DND-41 (cell line): ENCODE data around the gene STRN.

Experiments used
- EZH2 ChIP-seq: IDR thresholded peaks from 3 replicates; pipeline ENCODE4 v1.6.1; 2012; ENCODE audit warnings: borderline replicate concordance, low read depth, mild to moderate bottlenecking, moderate library complexity, low read length, inconsistent platforms; ENCODE audit not compliant: severe bottlenecking
- TF ChIP-seq, protein P1 (sequence below): IDR thresholded peaks from 2 replicates; pipeline ENCODE4 v1.5.1; 2012; ENCODE audit warnings: borderline replicate concordance, low read length, moderate library complexity, mild to moderate bottlenecking; ENCODE audit not compliant: poor library complexity, severe bottlenecking; ENCODE audit errors: extremely low read depth

DNA sequence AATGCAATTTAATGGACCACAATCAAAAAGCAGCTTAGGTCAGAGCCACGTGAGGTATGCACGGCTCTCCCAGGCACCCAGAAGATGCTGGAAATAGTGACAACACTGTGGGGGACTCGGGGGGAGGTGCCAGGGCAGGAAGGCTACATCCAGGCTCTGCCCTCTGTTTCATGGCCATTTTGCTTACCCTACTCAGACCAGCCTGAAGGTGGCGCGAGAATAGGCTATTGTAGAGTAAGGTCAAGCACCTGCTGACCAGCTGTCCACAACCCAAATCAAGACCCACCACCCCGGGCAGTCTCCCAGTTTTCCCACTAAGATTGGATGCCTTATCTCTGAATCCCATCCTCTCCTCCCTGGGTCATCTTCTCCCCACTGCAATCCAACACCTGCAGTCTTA, 154.1 kb downstream of the STRN start:
- TF ChIP-seq, protein P1, sequence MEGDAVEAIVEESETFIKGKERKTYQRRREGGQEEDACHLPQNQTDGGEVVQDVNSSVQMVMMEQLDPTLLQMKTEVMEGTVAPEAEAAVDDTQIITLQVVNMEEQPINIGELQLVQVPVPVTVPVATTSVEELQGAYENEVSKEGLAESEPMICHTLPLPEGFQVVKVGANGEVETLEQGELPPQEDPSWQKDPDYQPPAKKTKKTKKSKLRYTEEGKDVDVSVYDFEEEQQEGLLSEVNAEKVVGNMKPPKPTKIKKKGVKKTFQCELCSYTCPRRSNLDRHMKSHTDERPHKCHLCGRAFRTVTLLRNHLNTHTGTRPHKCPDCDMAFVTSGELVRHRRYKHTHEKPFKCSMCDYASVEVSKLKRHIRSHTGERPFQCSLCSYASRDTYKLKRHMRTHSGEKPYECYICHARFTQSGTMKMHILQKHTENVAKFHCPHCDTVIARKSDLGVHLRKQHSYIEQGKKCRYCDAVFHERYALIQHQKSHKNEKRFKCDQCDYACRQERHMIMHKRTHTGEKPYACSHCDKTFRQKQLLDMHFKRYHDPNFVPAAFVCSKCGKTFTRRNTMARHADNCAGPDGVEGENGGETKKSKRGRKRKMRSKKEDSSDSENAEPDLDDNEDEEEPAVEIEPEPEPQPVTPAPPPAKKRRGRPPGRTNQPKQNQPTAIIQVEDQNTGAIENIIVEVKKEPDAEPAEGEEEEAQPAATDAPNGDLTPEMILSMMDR, result no peak
- no peak for TF ChIP-seq EZH2
